GM03348 (cell line): ENCODE results near the gene PNKD.

Experiments
- DNase-seq: peaks from one replicate; pipeline ENCODE4 v3.0.0; 2012; ENCODE audit warnings: low spot score

The PNKD gene

DNA sequence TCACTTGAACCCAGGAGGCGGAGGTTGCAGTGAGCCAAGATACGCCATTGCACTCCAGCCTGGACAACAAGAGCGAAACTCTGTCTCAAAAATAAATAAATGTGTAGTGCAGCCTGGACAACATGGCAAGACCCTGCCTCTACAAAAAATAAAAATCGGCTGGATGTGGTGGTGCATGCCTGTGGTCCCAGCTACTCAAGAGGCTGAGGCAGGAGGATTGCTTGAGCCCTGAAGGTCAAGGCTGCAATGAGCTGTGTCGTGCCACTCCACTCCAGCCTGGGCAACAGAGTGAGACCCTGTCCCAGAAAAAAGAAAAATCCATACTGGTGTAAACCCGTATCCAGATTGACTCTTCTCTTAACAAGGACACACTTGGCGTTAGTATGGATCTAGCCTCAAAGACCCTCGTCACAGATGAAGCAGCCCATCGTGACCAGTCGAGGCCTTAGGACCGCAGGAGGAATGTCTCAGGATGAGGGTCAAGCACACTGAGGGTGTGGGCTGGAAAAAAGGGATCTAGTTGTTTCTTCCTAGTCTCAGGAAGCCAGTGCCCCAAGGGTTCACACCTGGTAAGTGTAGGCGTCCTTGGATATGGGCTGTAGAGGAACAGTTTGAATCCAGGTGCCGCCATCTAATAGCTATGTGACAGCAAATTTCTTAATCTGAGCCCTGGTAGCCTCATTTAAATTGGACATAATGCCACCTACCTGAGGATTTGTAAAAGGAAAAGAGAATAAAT lies 13.5 kb upstream of the PNKD start:
- no peak for DNase-seq

GRCh38 chr2:218257390-218257981 lies 12.8 kb upstream of the PNKD start:
- peak; percentile 55 for DNase-seq

DNA sequence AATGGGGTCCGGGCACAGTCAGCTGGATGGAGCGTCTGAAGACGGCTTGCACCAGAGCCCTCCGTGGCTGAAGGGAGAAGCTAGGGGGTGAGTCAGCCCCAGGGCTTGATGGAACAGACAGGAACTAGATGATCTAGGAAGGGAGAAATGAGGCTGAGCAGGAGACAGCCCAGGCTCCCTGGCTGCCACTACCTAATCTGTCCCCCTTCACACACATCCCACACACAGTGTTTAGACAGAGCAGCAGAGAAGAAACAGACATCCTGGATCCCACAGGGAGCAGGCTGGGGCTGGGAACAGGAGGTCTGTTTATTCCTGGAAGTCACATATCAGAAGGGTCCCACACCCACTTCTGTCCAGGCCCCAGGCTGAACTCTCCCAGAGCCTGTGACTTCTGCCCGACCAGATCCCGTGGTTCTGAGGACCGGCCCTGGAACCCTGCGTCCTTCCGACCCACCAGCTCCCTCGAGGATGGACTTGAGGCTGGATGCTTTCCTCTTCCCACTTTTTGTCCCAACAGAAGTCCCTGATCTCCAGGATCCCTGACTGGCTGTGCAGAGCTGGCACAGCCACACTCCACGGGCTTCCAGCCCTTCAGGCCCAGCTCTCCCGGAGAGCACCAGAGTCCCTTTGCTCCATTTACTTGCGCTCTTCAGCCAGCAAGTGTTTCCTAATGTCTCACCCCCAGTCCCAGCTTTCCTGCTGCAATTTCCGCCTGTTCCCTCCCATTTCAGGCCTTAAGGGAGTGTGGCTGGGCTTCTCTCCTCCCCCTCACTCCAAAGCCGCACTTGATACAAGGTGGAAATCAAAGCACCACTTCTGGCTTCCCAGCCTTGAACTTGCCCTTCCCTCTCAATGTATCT lies 11.0 kb upstream of the PNKD start:
- peak; percentile 82 for DNase-seq

GRCh38 chr2:218260166-218260565 lies 10.2 kb upstream of the PNKD start:
- DNase-seq: no peak

DNA sequence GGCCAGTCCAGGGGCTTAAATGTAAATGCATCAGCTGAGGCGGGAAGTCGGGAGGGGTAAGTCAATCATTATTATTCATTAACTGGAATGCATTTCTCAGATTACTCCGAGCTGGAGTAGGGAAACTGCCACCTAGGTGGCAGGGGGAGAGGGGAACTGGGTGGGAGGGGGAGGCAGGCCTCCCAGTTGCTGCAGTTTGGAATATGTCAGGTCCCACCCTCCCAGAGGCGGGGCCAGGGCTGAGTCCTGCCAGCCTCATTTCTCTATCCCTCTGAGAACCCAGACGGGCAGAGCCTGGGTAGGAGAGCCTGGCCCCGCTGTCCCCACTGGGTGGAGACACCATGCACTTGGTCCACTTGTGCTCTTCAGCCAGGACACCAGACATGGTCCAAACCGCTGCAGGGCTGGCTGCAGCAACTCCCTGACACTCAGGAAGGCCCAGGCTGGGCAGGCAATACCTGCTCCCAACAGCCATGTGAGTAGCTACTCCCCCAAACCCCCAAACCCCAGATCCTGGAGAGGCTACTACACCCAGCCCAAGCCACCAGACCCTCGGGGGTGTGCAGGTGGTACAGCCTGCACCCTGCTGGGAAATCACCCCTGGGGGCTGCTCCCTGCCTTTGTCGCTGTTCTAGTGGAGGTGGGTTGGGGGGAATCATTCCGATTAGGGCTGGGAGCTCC lies 9.4 kb upstream of the PNKD start, which contains the start of gene GPBAR1:
TSS of gene GPBAR1 (plus strand) at position 274 of the 681 bp plus-strand sequence. CDS start 1,710 bp downstream, outside the sequence.
- no peak for DNase-seq

GRCh38 chr2:218261423-218262236 lies 8.7 kb upstream of the PNKD start:
- DNase-seq: no peak

GRCh38 chr2:218262237-218262600 lies 8.1 kb upstream of the PNKD start:
- DNase-seq: no peak

GRCh38 chr2:218262631-218263586 lies 7.4 kb upstream of the PNKD start:
- DNase-seq: no peak

DNA sequence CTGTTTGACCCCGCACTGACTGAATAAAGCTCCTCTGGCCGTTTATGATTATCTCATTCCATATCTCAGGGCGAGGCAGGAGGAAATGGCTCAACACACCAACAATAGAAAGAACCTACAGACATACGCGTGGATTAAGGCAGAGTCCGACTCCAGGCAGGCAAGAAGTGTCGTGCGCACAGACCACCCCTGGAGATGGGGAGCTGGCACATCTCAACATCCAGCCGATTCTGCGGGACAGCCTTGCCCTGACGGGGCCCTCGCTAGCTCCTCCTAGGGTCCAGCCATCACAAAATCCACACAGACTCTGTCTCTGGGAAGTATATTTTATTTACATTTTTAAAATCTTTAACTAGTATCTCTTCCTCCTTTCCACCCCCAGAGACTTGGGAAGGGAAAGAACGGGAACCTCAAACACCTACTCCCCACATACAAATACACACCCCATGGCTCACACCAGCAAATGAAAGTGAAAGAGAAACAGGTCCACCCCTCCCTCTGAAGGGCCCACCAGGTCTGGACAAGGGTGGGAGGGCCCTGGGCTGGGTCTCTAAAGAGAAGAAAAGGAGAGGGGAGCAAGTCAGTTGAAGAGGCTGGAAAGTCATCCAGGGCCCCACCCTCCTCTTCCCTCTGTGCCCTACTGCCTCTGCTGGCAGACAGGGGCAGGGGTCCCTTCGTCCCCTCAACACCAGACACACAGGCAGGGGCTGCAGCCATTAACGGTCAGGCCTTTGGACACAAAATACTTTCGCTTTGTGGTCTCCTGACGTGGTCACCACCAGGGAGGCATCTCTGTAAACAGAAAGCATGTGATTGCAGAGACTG lies 6.3 kb upstream of the PNKD start:
- no peak for DNase-seq

GRCh38 chr2:218264773-218265561 lies 5.4 kb upstream of the PNKD start:
- DNase-seq: no peak

DNA sequence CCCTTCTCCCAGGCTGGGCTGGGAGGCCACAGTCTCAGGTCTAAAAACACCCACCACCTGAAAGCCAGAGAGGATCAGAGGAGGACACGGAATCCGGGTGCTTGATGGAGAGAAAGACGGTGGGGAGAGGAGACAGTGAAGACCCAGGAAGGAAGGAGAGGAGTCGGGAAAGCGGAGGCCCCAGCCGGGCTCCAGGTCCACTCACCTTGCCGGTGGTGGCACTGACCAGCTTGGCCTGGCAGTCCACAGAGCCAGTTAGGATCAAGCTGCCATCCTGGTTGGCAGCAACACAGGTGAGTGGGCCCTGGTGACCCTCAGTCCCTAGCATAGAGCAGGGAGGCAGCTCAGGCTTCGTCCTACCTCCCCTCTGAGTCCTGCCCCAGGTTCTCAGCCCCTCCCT lies 4.7 kb upstream of the PNKD start:
- no peak for DNase-seq

- DNase-seq: no peak
Observed at GRCh38 chr2:218266316-218266979, 3.9 kb upstream of the PNKD start.

DNA sequence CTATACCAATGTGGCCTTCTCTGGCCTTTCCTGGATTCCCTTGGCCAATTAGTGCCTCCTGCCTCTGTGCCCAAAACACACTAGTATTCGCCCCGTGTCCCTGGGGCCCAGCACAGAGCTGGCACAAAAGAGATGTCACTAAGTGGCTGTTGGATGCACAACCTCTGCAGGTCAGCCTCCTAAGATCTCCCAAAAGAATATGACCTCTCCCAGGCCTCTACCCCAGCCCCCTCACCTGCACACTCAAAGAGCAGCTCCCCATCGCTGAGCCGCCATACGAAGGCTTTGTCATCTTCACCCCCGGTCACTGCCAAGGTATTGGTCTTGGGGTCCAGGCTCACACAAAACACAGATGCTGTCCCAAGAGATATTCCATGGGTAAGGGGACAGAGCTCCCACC lies 3.1 kb upstream of the PNKD start:
- DNase-seq: no peak

DNA sequence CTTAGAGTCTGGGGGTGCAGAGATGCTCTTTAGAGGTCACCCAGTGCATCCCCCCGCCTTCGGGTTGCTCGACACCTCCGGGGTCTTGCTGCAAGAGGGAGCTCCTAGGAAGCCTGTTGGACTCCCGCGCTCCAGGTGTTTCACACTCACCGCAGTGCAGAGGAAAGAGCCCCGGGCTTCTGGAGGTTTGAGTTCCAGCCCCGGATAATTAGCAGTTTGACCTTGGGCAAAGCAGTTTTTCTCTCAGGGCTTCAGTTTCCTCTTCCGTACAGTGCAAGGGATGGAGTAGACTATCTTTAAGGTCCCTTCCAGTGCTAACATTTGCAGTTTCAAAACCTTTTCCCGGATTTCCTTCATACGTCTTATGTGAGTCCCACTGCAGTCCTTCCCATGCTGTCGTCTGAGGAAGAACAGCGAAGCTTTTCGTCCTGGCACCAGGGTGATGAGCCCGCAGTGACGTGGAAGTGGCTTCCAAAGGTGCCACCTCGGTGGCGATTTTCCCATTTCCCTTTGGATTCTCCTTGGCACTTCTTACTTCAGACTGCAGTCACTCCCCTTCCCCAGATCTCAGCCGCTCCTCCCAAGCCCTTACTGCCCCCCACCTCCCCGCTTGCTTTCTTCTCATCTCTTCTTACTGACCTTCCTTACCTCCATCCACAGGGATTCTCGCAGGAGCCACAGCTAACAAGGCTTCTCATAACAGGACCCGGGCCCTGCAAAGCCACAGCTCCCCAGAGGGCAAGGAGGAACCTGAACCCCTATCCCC lies 585 bp downstream of the PNKD start:
- DNase-seq: no peak

DNA sequence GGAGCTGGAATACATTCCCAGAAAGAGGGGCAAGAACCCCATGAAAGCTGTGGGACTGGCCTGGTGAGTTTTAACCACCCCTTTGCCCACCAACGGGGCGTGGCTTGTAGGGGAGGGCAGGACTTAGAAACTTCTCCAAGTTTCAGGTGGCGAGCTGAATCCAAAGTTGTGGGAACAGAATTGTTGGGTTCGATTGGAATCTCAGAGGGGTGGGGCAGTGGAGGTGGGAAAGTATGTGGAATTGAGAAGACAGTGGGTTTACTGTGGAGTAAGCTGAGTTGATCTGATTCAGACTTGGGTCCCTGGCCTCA lies 1.1 kb downstream of the PNKD start:
- no peak for DNase-seq

- DNase-seq: no peak
Observed at GRCh38 chr2:218271865-218272530, 1.7 kb downstream of the PNKD start.
